Omental fat pad (tissue), 4 donors: Measurements from ENCODE around the gene TSN. TPM values are rescaled to one million over a fixed set of nuclear protein-coding genes. Genes with fewer than 3 reads are reported as not detected.
A peak's percentile ranks its signal among the peaks of the same experiment; 100 is the strongest.
"Not testable (repeated sequence)": the region's sequence is repeated elsewhere in the genome, so short reads cannot be mapped to it uniquely, and the experiment has no call there.

Source experiments
- ATAC-seq: fragments of 150-250 bp; one replicate; pipeline ENCODE4 v1.9.1; 2016; ENCODE audit warnings: mild to moderate bottlenecking, moderate library complexity; ENCODE audit not compliant: low FRiP score
- DNase-seq: peaks from one replicate; pipeline ENCODE4 v3.0.0-alpha.2; 2019; ENCODE audit warnings: low spot score
- CTCF ChIP-seq, 3 donors: fragments of 450-650 bp; IDR thresholded peaks; one replicate each; pipeline ENCODE4 v1.5.1; 2016 to 2017; ENCODE audit warnings: antibody characterized with exemption in 3 of 3, mild to moderate bottlenecking in 3 of 3, moderate library complexity in 2 of 3
- total RNA-seq, 4 donors: library from RNA; depleted of rRNA; stranded (reverse); fragments of >200 nt; gene quantifications; one replicate each; pipeline ENCODE4 v1.1.0, GENCODE V29; 2016

Gene TSN
- total RNA-seq, 4 donors from 2014 or later = 28.3 to 39.5 (median 33.2) TPM

- TF ChIP-seq CTCF (IDR thresholded peaks at IDR 0.05) = no peak
- no peak for DNase-seq
- ATAC-seq = no peak
These were observed 54.2 kb downstream of the TSN start for GRCh38 chr2:121809607-121810006.

GRCh38 chr2:121810959-121811853 lies 55.8 kb downstream of the TSN start:
- DNase-seq = no peak
- ATAC-seq = peak; percentile 51
- TF ChIP-seq CTCF (IDR thresholded peaks at IDR 0.05) = no peak

GRCh38 chr2:121813083-121813482 lies 57.6 kb downstream of the TSN start:
- not testable (repeated sequence) for ATAC-seq, DNase-seq

- TF ChIP-seq CTCF (IDR thresholded peaks at IDR 0.05) = no peak
- no peak for ATAC-seq
- no peak for DNase-seq
These were observed 59.8 kb downstream of the TSN start for GRCh38 chr2:121815216-121815615.

- TF ChIP-seq CTCF (IDR thresholded peaks at IDR 0.05) = no peak
- ATAC-seq (no peak), DNase-seq (no peak)
These were observed 61.3 kb downstream of the TSN start for GRCh38 chr2:121816797-121817196.

GRCh38 chr2:121817304-121817703 lies 61.9 kb downstream of the TSN start:
- DNase-seq, ATAC-seq: not testable (repeated sequence)

Other genes with a start within 250 kb of the TSN start
- gene RNU4ATAC, start 224.8 kb upstream of the TSN start, total RNA-seq = not detected
- gene CLASP1, start 106.2 kb upstream of the TSN start, total RNA-seq = 100 to 1,000 TPM in 1 of 4 donors, 10 to 100 TPM in 3; 56.2 to 114 (median 64.5) TPM
- 10 to 100 TPM; 33.1 to 97.6 (median 50.1) TPM for gene NIFK, start 18.8 kb upstream of the TSN start, total RNA-seq